OCI-M2 (cell line): ENCODE results near the gene CXCR2.

Experiments used
- DNase-seq: peaks from one replicate; lab custom pipeline; 2025; ENCODE audit not compliant: unreplicated experiment; lab: John Stamatoyannopoulos, UW

Gene CXCR2

GRCh38 chr2:218180467-218181114 is 54.8 kb downstream of the CXCR2 start:
- no peak for DNase-seq

DNA sequence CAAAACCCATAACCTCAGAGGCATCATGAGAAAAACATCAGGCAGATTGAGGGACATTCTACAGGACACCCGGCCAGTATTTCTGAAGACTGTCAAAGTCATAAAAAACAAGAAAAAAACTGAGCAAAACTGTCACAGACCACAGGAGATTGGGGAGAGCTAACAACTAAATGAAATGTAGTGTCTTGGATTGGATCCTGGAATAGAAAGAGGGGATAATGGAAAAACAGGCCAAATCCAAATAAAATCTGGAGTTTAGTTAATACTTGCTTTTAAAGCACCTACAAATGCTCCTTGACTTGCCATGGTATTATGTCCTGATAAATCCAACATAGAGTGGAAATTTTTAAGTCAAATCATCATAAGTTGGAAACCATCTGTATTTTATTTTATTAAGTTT is 58.5 kb downstream of the CXCR2 start:
- no peak for DNase-seq

DNA sequence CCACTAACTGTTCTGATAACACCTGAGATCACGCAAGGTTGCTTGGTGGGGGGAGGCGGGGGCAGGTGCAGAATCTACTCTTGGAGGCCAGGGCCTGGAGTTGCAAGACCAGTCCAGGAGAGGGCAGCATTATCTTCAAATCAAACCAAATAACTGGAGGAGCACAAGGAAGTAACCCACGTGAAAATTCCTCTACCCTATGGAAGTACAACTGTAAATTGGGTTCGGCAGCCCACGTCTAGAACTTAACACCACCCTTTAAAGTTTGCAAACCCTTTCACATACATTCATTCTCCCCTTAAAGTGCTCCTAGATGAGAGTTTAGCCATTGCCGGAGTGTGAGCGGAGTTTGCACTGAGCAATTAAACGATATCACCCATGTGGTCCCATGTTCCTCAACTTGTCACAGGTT is 60.5 kb downstream of the CXCR2 start:
- DNase-seq, result no peak
